Measurements from ENCODE around the gene RPTOR. TPM values are rescaled to one million over a fixed set of nuclear protein-coding genes. Genes with fewer than 3 reads are reported as not detected.
A peak's percentile ranks its signal among the peaks of the same experiment; 100 is the strongest.

RPTOR gene
- total RNA-seq, 1 donor = 27.9 TPM

- peaks cover 13% of the 10 kb centered on the region for H3K36me3 ChIP-seq (ENCODE audit: insufficient read depth, low read length)
- H2AFZ ChIP-seq (ENCODE audit: low read length) = no peak overlapping the region
- H3K79me2 ChIP-seq (ENCODE audit: insufficient read depth, low read length) = no peaks in the 10 kb centered on the region
- no peak for TF ChIP-seq CTCF (IDR thresholded peaks at IDR 0.05; ENCODE audit: extremely low read depth, low read depth, low read length)
- no peak overlapping the region for H3K27ac ChIP-seq (ENCODE audit: low read depth, low read length)
- no peak overlapping the region for H3K4me3 ChIP-seq (ENCODE audit: insufficient read depth, low read length)
- no peaks in the 10 kb centered on the region for H4K20me1 ChIP-seq (ENCODE audit: insufficient read depth, low read length)
- H3K27me3 ChIP-seq (ENCODE audit: insufficient read depth, low read length) = no peaks in the 10 kb centered on the region
- no peak overlapping the region for H3K4me2 ChIP-seq (ENCODE audit: insufficient read depth, low read length)
- H3K4me1 ChIP-seq (ENCODE audit: insufficient read depth, low read length) = peaks cover 32% of the 10 kb centered on the region
- H3K9me3 ChIP-seq (ENCODE audit: low read depth, low read length) = no peaks in the 10 kb centered on the region
- DNase-seq (ENCODE audit: insufficient read length, low spot score, missing footprints) = peak; percentile 58
Measured at GRCh38 chr17:80895366-80895765, 350.7 kb downstream of the RPTOR start.

GRCh38 chr17:80898716-80899115 lies 354.1 kb downstream of the RPTOR start:
- H3K4me2 ChIP-seq (ENCODE audit: insufficient read depth, low read length) = no peak overlapping the region
- no peaks in the 10 kb centered on the region for H4K20me1 ChIP-seq (ENCODE audit: insufficient read depth, low read length)

GRCh38 chr17:80899402-80900268 lies 355.0 kb downstream of the RPTOR start:
- Histone ChIP-seq H3K27ac (ENCODE audit: low read depth, low read length) (no peak overlapping the region), H2AFZ (ENCODE audit: low read length) (no peak overlapping the region), H3K36me3 (ENCODE audit: insufficient read depth, low read length) (peaks cover 6% of the 10 kb centered on the region), H3K4me3 (ENCODE audit: insufficient read depth, low read length) (no peak overlapping the region), H3K9me3 (ENCODE audit: low read depth, low read length) (no peaks in the 10 kb centered on the region), H3K79me2 (ENCODE audit: insufficient read depth, low read length) (no peaks in the 10 kb centered on the region), H3K4me1 (ENCODE audit: insufficient read depth, low read length) (peaks cover 3% of the 10 kb centered on the region), H3K4me2 (ENCODE audit: insufficient read depth, low read length) (no peak overlapping the region), H3K27me3 (ENCODE audit: insufficient read depth, low read length) (no peaks in the 10 kb centered on the region), H4K20me1 (ENCODE audit: insufficient read depth, low read length) (no peaks in the 10 kb centered on the region)
- TF ChIP-seq CTCF (IDR thresholded peaks at IDR 0.05; ENCODE audit: extremely low read depth, low read depth, low read length) = peak; percentile 73
- DNase-seq (ENCODE audit: insufficient read length, low spot score, missing footprints) = peak; percentile 86

More at GRCh38 chr17:80898716-80899115, 354.1 kb downstream of the RPTOR start:
- Histone ChIP-seq H3K4me1 (ENCODE audit: insufficient read depth, low read length) (peaks cover 3% of the 10 kb centered on the region), H3K27me3 (ENCODE audit: insufficient read depth, low read length) (no peaks in the 10 kb centered on the region), H3K9me3 (ENCODE audit: low read depth, low read length) (no peaks in the 10 kb centered on the region), H3K79me2 (ENCODE audit: insufficient read depth, low read length) (no peaks in the 10 kb centered on the region), H3K36me3 (ENCODE audit: insufficient read depth, low read length) (peaks cover 7% of the 10 kb centered on the region), H3K27ac (ENCODE audit: low read depth, low read length) (no peak overlapping the region), H2AFZ (ENCODE audit: low read length) (no peak overlapping the region), H3K4me3 (ENCODE audit: insufficient read depth, low read length) (no peak overlapping the region)
- no peak for TF ChIP-seq CTCF (IDR thresholded peaks at IDR 0.05; ENCODE audit: extremely low read depth, low read depth, low read length)
- peak; percentile 59 for DNase-seq (ENCODE audit: insufficient read length, low spot score, missing footprints)

DNA sequence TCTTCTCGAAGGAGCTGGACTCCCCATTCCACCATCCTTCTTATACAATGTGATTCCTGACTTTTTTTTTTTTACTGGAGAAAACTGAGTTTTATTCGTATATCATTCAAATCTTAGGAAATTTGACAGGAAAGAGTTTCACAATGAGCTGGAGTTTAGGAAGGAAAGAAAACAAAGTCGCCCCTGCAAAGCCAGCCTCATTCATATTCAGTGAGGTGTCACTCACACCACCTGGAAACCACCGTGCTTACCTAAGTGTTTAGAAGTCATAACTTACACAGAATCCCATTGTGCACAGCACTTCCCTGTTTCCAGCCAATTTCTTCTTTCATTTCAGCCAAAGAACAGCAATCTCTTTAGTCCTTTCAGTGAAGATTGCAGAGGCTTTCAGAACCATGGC lies 356.7 kb downstream of the RPTOR start:
- no peak overlapping the region for H3K4me3 ChIP-seq (ENCODE audit: insufficient read depth, low read length)
- no peak overlapping the region for H3K27ac ChIP-seq (ENCODE audit: low read depth, low read length)
- no peaks in the 10 kb centered on the region for H3K9me3 ChIP-seq (ENCODE audit: low read depth, low read length)
- H3K4me1 ChIP-seq (ENCODE audit: insufficient read depth, low read length) = peaks cover 3% of the 10 kb centered on the region
- no peak overlapping the region for H3K4me2 ChIP-seq (ENCODE audit: insufficient read depth, low read length)
- H4K20me1 ChIP-seq (ENCODE audit: insufficient read depth, low read length) = no peaks in the 10 kb centered on the region
- no peak for TF ChIP-seq CTCF (IDR thresholded peaks at IDR 0.05; ENCODE audit: extremely low read depth, low read depth, low read length)
- DNase-seq (ENCODE audit: insufficient read length, low spot score, missing footprints) = peak; percentile 79
- no peak overlapping the region for H2AFZ ChIP-seq (ENCODE audit: low read length)
- peaks cover 9% of the 10 kb centered on the region for H3K36me3 ChIP-seq (ENCODE audit: insufficient read depth, low read length)
- no peaks in the 10 kb centered on the region for H3K27me3 ChIP-seq (ENCODE audit: insufficient read depth, low read length)
- H3K79me2 ChIP-seq (ENCODE audit: insufficient read depth, low read length) = no peaks in the 10 kb centered on the region
